WTC11 (cell line): ENCODE data around the gene MRPL14.

Source experiments
- GRHL2 ChIP-seq: fragments of 250-450 bp; sonication (Bioruptor Pico); IDR thresholded peaks from 2 replicates; pipeline ENCODE4 v1.8.0; 2022; ENCODE audit warnings: mild to moderate bottlenecking, moderate library complexity; ENCODE audit not compliant: insufficient replicate concordance, severe bottlenecking
- NR2C2 ChIP-seq: sonication (generic); formaldehyde crosslinking; IDR thresholded peaks from 2 replicates; pipeline ENCODE4 v1.8.0; 2022; ENCODE audit warnings: mild to moderate bottlenecking, missing genetic modification reagents

- TF ChIP-seq NR2C2 (no peak), GRHL2 (no peak)
Measured at GRCh38 chr6:44068607-44069296, 58.5 kb downstream of the MRPL14 start.
